Left lobe of liver (tissue), 1 donor: ENCODE measurements around the gene GAB1. TPM values are rescaled to one million over a fixed set of nuclear protein-coding genes. Genes with fewer than 3 reads are reported as not detected.

Experiments
- total RNA-seq: library from RNA; stranded (reverse); gene quantifications from one replicate; pipeline ENCODE4 v1.2.1, GENCODE V29; 2021
- donor health status: DM: no; HTN: yes; CAD: no.

Gene GAB1
- total RNA-seq, 1 donor from 2014 or later, result 11.1 TPM

Other genes starting within 250 kb of the GAB1 start
- gene USP38, start 152.0 kb upstream of the GAB1 start, total RNA-seq, result 18.8 TPM
- 8.8 TPM for gene SMARCA5, start 176.8 kb downstream of the GAB1 start, total RNA-seq